Measurements from ENCODE around the gene DNAI2.

DNAI2 gene

DNA sequence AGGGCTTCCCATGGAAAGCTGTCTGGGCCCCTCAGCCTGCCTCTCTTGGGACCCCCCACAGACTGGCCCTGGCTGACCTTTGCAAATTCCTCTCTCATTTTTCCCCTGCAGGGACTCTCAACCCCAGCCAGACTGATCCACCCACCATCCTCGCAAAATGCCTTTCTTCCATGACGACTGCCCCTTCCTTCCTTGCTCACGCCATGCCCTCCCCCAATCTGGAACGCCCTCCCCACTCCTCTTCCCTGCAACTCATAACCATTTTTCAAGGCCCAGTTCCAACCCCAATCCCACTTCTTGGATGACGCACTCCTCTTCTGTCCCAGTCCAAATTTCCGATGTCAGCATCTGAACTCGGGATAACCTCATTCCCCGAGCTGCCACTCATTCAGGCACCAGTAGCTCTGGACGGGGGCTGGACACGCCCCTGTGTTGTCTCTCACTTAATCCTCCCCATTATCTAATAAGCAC, 1.3 kb upstream of the DNAI2 start:
- H3K27me3 ChIP-seq (ENCODE audit: control insufficient read depth in 3 of 3, insufficient read depth in 3 of 3, low read depth in 1 of 3, low read length in 3 of 3), result peaks cover 0 to 13% (median 0%) of the 10 kb centered on the region in 3 experiments
- H4K91ac ChIP-seq (ENCODE audit: low read depth, low read length, poor library complexity), result no peak overlapping the region
- H3K4me3 ChIP-seq (ENCODE audit: low read length in 2 of 2), result no peak overlapping the region
- no peak overlapping the region for H3K4ac ChIP-seq (ENCODE audit: low read length)
- H2AFZ ChIP-seq (ENCODE audit: low read length), result peak overlapping the region; percentile 57
- no peaks in the 10 kb centered on the region for H3K9me3 ChIP-seq (replicated peaks in 1 of 2; ENCODE audit: control insufficient read depth in 2 of 2, insufficient read depth in 1 of 2, low read depth in 1 of 2, low read length in 2 of 2)
- no peak overlapping the region for H3K18ac ChIP-seq (ENCODE audit: low read length)
- no peak overlapping the region for H2BK120ac ChIP-seq (ENCODE audit: low read depth, low read length)
- no peak overlapping the region for H3K23ac ChIP-seq (ENCODE audit: low read depth, low read length, poor library complexity)
- WGBS, 2 donors (ENCODE audit: extremely low coverage in 2 of 2, insufficient read length in 2 of 2, insufficient replicate concordance in 1 of 2), result no CpG with 5 or more reads among the region's 10 CpGs
- DNase-seq (ENCODE audit: low spot score), result peak; percentile 56
- peak overlapping the region; percentile 41 for H3K27ac ChIP-seq (replicated peaks; ENCODE audit: low read length)
- H3K4me1 ChIP-seq (ENCODE audit: control insufficient read depth in 2 of 2, insufficient read depth in 1 of 2, low read depth in 1 of 2, low read length in 2 of 2), result peaks cover 41 to 67% of the 10 kb centered on the region in 2 donors
- no peak overlapping the region for H2BK5ac ChIP-seq (ENCODE audit: low read length)
- H4K8ac ChIP-seq (ENCODE audit: low read depth, low read length), result no peak overlapping the region
- H2BK15ac ChIP-seq (ENCODE audit: low read length), result no peak overlapping the region
- no peak overlapping the region for H3K4me2 ChIP-seq (ENCODE audit: insufficient read depth, low read length, poor library complexity, severe bottlenecking)
- no peaks in the 10 kb centered on the region for H3K36me3 ChIP-seq (replicated peaks in 1 of 2; ENCODE audit: control insufficient read depth in 2 of 2, insufficient read depth in 2 of 2, low read length in 2 of 2)
- no peak overlapping the region for H2AK5ac ChIP-seq (ENCODE audit: low read depth, low read length)
- H3K14ac ChIP-seq (ENCODE audit: low read length), result no peak overlapping the region
- H3K79me1 ChIP-seq (ENCODE audit: low read depth, low read length), result no peaks in the 10 kb centered on the region
- H2BK12ac ChIP-seq (ENCODE audit: low read length), result no peak overlapping the region
- H3K9ac ChIP-seq (ENCODE audit: low read depth, low read length, poor library complexity), result no peak overlapping the region

DNA sequence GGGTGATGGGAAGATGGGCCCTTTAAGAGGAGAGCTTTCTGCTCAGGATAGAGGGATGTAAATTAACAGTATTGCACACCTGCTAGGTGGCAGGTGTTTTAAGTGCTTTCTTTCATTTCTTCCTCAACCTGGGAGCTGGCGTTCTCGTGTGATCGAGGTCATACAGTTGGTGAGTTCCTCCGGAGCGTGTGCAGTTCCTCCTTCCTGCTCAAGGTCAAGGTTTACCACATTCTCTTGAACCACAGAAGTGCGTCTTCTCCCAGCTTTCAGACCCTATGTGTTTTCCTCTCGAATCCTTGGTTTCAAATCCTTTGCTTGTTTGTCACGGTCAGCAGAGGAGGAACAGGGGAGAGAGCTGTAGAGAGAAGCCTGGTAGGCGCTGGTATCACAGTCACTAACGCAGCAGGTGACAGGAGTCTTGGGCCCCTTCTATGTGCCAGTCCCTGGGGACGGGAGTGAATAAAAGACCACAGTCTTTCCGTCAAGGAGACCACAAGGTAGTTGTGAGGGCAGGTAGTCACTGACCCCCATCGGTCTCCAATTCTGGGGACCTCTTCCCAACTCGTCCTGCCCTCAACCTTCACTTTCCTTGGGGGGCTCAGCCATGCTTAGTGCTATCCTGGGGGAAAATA, 791 bp downstream of the DNAI2 start:
- Histone ChIP-seq H3K36me3 (replicated peaks in 1 of 2; ENCODE audit: control insufficient read depth in 2 of 2, insufficient read depth in 2 of 2, low read length in 2 of 2) (no peaks in the 10 kb centered on the region), H4K8ac (ENCODE audit: low read depth, low read length) (no peak overlapping the region), H3K27me3 (ENCODE audit: control insufficient read depth in 3 of 3, insufficient read depth in 3 of 3, low read depth in 1 of 3, low read length in 3 of 3) (peaks cover 0 to 13% (median 0%) of the 10 kb centered on the region in 3 experiments), H2BK120ac (ENCODE audit: low read depth, low read length) (no peak overlapping the region), H4K91ac (ENCODE audit: low read depth, low read length, poor library complexity) (no peak overlapping the region), H3K9ac (ENCODE audit: low read depth, low read length, poor library complexity) (no peak overlapping the region), H3K9me3 (replicated peaks in 1 of 2; ENCODE audit: control insufficient read depth in 2 of 2, insufficient read depth in 1 of 2, low read depth in 1 of 2, low read length in 2 of 2) (no peaks in the 10 kb centered on the region), H2AFZ (ENCODE audit: low read length) (no peak overlapping the region), H2AK5ac (ENCODE audit: low read depth, low read length) (no peak overlapping the region), H3K4me1 (ENCODE audit: control insufficient read depth in 2 of 2, insufficient read depth in 1 of 2, low read depth in 1 of 2, low read length in 2 of 2) (peaks cover 39 to 70% of the 10 kb centered on the region in 2 donors), H3K18ac (ENCODE audit: low read length) (no peak overlapping the region), H3K4ac (ENCODE audit: low read length) (no peak overlapping the region), H3K79me1 (ENCODE audit: low read depth, low read length) (no peaks in the 10 kb centered on the region), H3K27ac (replicated peaks; ENCODE audit: low read length) (no peak overlapping the region), H3K14ac (ENCODE audit: low read length) (no peak overlapping the region), H2BK15ac (ENCODE audit: low read length) (no peak overlapping the region), H2BK12ac (ENCODE audit: low read length) (no peak overlapping the region), H2BK5ac (ENCODE audit: low read length) (no peak overlapping the region), H3K4me3 (ENCODE audit: low read length in 2 of 2) (no peak overlapping the region), H3K23ac (ENCODE audit: low read depth, low read length, poor library complexity) (no peak overlapping the region), H3K4me2 (ENCODE audit: insufficient read depth, low read length, poor library complexity, severe bottlenecking) (no peak overlapping the region)
- WGBS, 2 donors (ENCODE audit: extremely low coverage in 2 of 2, insufficient read length in 2 of 2, insufficient replicate concordance in 1 of 2), result no CpG with 5 or more reads among the region's 14 CpGs
- no peak for DNase-seq (ENCODE audit: low spot score)

DNA sequence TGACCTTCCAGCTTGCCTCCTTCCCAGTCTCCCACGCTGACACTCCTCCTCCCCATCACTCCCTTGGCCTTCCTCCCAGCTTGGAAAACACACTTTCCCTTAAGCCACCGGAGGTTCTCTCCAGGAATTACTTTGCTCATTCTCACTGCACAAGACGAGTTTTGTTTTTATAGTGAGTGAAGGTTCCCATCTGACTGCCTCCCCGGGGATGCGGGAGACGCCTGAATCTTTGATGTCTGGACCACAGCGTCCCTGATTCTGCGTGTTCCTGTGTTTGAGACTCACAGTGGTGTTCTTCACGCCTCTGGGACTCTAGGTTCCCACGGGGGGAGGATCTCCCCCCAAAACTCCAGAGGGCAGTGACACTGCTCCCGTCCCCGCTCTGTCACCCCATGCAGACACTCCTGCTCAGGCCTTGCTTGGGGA, 2.0 kb downstream of the DNAI2 start:
- Histone ChIP-seq H3K23ac (ENCODE audit: low read depth, low read length, poor library complexity) (peak overlapping the region; percentile 34), H3K4me1 (ENCODE audit: control insufficient read depth in 2 of 2, insufficient read depth in 1 of 2, low read depth in 1 of 2, low read length in 2 of 2) (peaks cover 38 to 63% of the 10 kb centered on the region in 2 donors), H3K18ac (ENCODE audit: low read length) (peak overlapping the region; percentile 69), H3K27me3 (ENCODE audit: control insufficient read depth in 3 of 3, insufficient read depth in 3 of 3, low read depth in 1 of 3, low read length in 3 of 3) (peaks cover 0 to 13% (median 0%) of the 10 kb centered on the region in 3 experiments), H2BK12ac (ENCODE audit: low read length) (no peak overlapping the region), H3K9me3 (replicated peaks in 1 of 2; ENCODE audit: control insufficient read depth in 2 of 2, insufficient read depth in 1 of 2, low read depth in 1 of 2, low read length in 2 of 2) (no peaks in the 10 kb centered on the region), H3K4me3 (ENCODE audit: low read length in 2 of 2) (no peak overlapping the region), H2BK15ac (ENCODE audit: low read length) (no peak overlapping the region), H3K4me2 (ENCODE audit: insufficient read depth, low read length, poor library complexity, severe bottlenecking) (peak overlapping the region; percentile 26), H4K91ac (ENCODE audit: low read depth, low read length, poor library complexity) (no peak overlapping the region), H3K79me1 (ENCODE audit: low read depth, low read length) (no peaks in the 10 kb centered on the region), H3K14ac (ENCODE audit: low read length) (no peak overlapping the region), H4K8ac (ENCODE audit: low read depth, low read length) (no peak overlapping the region), H3K9ac (ENCODE audit: low read depth, low read length, poor library complexity) (no peak overlapping the region), H2BK5ac (ENCODE audit: low read length) (no peak overlapping the region), H2BK120ac (ENCODE audit: low read depth, low read length) (no peak overlapping the region), H2AFZ (ENCODE audit: low read length) (no peak overlapping the region), H3K4ac (ENCODE audit: low read length) (no peak overlapping the region), H3K27ac (replicated peaks; ENCODE audit: low read length) (no peak overlapping the region), H3K36me3 (replicated peaks in 1 of 2; ENCODE audit: control insufficient read depth in 2 of 2, insufficient read depth in 2 of 2, low read length in 2 of 2) (no peaks in the 10 kb centered on the region), H2AK5ac (ENCODE audit: low read depth, low read length) (no peak overlapping the region)
- WGBS, 2 donors (ENCODE audit: extremely low coverage in 2 of 2, insufficient read length in 2 of 2, insufficient replicate concordance in 1 of 2), result no CpG with 5 or more reads among the region's 12 CpGs
- DNase-seq (ENCODE audit: low spot score), result no peak

GRCh38 chr17:74276541-74277009, 2.5 kb downstream of the DNAI2 start:
- Histone ChIP-seq H2AFZ (ENCODE audit: low read length) (peak overlapping the region; percentile 3), H2BK120ac (ENCODE audit: low read depth, low read length) (no peak overlapping the region), H3K4me2 (ENCODE audit: insufficient read depth, low read length, poor library complexity, severe bottlenecking) (peak overlapping the region; percentile 26), H3K79me1 (ENCODE audit: low read depth, low read length) (no peaks in the 10 kb centered on the region), H3K27ac (replicated peaks; ENCODE audit: low read length) (peak overlapping the region; percentile 56), H2AK5ac (ENCODE audit: low read depth, low read length) (no peak overlapping the region), H3K4me3 (ENCODE audit: low read length in 2 of 2) (no peak overlapping the region), H2BK15ac (ENCODE audit: low read length) (no peak overlapping the region), H3K36me3 (replicated peaks in 1 of 2; ENCODE audit: control insufficient read depth in 2 of 2, insufficient read depth in 2 of 2, low read length in 2 of 2) (no peaks in the 10 kb centered on the region), H3K4me1 (ENCODE audit: control insufficient read depth in 2 of 2, insufficient read depth in 1 of 2, low read depth in 1 of 2, low read length in 2 of 2) (peaks cover 34 to 59% of the 10 kb centered on the region in 2 donors), H3K23ac (ENCODE audit: low read depth, low read length, poor library complexity) (peak overlapping the region; percentile 26), H3K27me3 (ENCODE audit: control insufficient read depth in 3 of 3, insufficient read depth in 3 of 3, low read depth in 1 of 3, low read length in 3 of 3) (peaks cover 0 to 13% (median 0%) of the 10 kb centered on the region in 3 experiments), H3K9me3 (replicated peaks in 1 of 2; ENCODE audit: control insufficient read depth in 2 of 2, insufficient read depth in 1 of 2, low read depth in 1 of 2, low read length in 2 of 2) (no peaks in the 10 kb centered on the region), H3K18ac (ENCODE audit: low read length) (no peak overlapping the region), H3K14ac (ENCODE audit: low read length) (no peak overlapping the region), H2BK5ac (ENCODE audit: low read length) (no peak overlapping the region), H4K8ac (ENCODE audit: low read depth, low read length) (no peak overlapping the region), H2BK12ac (ENCODE audit: low read length) (no peak overlapping the region), H3K4ac (ENCODE audit: low read length) (no peak overlapping the region), H3K9ac (ENCODE audit: low read depth, low read length, poor library complexity) (no peak overlapping the region), H4K91ac (ENCODE audit: low read depth, low read length, poor library complexity) (no peak overlapping the region)
- no peak for DNase-seq (ENCODE audit: low spot score)
- WGBS, 2 donors (ENCODE audit: extremely low coverage in 2 of 2, insufficient read length in 2 of 2, insufficient replicate concordance in 1 of 2), result no CpG with 5 or more reads among the region's 5 CpGs

Data from neuronal stem cell (in vitro differentiated cells).